GM12892 (cell line): ENCODE measurements around the gene TUBB4A. TPM values are rescaled to one million over a fixed set of nuclear protein-coding genes. Genes with fewer than 3 reads are reported as not detected.
"Not testable (repeated sequence)": the region's sequence is repeated elsewhere in the genome, so short reads cannot be mapped to it uniquely, and the experiment has no call there.

ENCODE experiments used
- DNase-seq: peaks from one replicate; pipeline ENCODE4 v3.0.0; 2011; ENCODE audit not compliant: insufficient read length
- FAIRE-seq: peaks from 2 replicates; lab custom pipeline; 2011; peaks lifted over from hg19 to GRCh38; lab: Jason Lieb, UNC
- POLR2A ChIP-seq: IDR thresholded peaks from 2 replicates; pipeline ENCODE4 v1.6.1; 2011; ENCODE audit warnings: low read depth, low read length, control low read depth
- POLR2AphosphoS5 ChIP-seq: IDR thresholded peaks from 2 replicates; pipeline ENCODE4 v1.6.1; 2011; ENCODE audit warnings: low read depth, low read length, control low read depth
- TAF1 ChIP-seq: IDR thresholded peaks from 2 replicates; pipeline ENCODE4 v1.6.1; 2011; ENCODE audit warnings: low read depth, mild to moderate bottlenecking, control low read depth, low read length, borderline replicate concordance
- polyA plus RNA-seq: library from polyadenylated mRNA; unstranded; fragments of >200 nt; gene quantifications from one replicate; pipeline ENCODE4 v1.2.1, GENCODE V29; 2012; ENCODE audit warnings: missing spikeins, inconsistent platforms; ENCODE audit not compliant: missing spikeins

TUBB4A gene
- polyA plus RNA-seq: 1.5 TPM

DNA sequence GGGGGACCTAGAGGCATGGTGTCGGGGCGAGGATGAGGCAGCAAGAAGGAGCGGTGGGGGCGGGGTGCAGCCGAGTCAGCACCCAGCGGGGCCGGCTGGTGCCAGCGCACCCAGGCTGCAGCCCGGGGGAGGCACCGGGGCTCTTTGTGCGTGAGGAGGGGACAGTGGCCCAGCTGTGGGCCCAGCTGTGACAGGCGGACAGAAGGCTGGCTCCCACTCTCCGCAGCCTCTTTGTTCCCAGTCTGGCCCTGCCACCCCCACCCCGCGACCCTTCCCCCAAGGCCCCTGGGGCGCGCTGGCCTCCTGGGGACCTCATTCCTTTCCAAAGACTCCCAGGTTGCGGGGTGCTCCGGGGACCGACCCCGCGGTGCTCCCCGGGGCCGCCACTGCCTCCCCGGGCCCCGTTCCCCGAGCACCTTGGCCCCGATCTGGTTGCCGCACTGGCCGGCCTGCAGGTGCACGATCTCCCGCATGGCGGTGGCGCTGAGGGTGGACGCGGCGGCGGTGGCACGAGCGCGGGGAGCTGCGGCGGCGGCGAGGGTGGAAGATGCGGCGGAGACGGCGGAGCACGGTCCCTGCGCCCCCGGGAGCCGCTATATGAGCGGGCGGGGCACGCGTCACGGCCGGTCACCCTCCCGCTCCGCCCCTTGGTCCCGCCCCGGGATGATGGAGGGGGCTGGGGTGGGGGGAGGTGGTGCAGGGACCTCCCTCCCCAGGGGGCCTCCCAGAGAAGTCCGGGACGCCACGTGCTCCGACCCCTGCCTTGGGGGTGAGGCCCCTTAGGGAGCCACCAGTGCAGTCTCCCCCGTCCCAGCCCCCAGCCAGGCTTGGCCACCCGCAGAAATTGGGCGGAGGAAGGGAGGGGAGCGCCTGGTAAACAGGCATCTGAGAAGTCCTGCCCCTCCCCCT, at the start of gene TUBB4A:
Gene TUBB4A, minus strand, starts transcription at position 570 of the 909 bp plus-strand sequence. Its CDS starts 97 bp downstream, at position 473.
- peak; percentile 85 for FAIRE-seq
- TF ChIP-seq POLR2AphosphoS5 (no peak), POLR2A (no peak; the same call in 1 of the 2 replicates)
- DNase-seq: peak; percentile 70

DNA sequence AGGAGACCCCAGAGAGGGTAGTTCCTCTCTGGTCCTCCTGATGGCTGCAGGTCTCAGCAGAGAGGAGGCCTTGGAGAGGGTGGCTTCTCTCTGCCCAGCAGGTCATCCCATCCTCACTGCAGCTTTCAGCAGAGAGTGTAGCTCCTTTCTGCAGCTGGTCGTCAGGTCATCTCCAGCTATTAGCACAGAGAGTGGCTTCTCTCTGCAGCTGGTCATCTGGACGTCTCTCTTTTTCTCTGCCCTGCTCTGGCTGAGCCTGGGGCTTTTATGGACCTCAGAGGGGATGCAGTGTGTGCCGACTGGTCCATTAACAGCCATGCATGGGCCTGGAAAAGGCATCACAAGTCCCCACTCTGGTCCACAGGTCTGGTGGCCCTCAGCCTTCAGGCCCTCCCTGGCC, 49.0 kb upstream of the TUBB4A start:
- TF ChIP-seq POLR2A (no peak), TAF1 (no peak), POLR2AphosphoS5 (no peak)
- FAIRE-seq: no peak
- no peak for DNase-seq

DNA sequence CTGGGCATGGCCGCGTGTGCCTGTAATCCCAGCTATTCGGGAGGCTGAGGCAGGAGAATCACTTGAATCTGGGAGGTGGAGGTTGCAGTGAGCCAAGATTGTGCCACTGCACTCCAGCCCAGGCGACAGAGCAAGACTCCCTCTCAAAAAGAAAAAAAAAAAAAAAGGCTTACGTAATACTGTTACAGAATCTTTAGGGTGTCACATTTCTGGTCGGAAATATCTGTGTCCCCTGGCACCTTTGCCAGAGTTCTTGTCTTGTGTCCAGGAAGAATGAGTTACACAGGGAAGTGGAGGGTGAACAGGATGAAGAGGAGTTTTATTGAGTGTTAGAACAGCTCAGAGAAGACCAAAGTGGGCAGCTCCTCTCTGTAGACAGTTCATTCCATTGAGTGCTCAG, 48.6 kb upstream of the TUBB4A start:
- DNase-seq, FAIRE-seq: not testable (repeated sequence)

DNA sequence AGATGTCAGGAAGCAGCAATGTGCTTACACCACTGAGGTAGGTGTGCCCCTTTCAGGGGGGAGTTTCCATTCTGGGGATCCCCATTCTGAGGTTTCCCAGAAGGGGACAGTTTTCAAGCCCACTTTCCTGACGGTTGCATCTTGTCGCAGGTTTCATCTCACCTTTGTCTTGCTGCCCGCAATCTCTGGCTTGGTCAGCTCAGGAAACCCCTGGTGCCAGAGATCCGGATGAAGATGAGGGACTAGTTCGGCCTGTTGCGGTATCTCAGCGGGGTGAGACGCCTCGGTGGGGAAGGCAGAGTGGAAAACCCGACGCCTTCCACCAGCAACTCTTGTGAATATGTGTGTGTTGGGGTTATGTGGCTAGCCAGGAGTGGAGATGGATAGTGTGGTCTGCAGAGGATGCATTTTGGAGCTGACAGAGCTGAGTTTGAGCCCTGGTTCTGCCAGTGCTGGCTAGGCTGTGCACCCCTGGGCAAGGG, 41.8 kb upstream of the TUBB4A start:
- DNase-seq (no peak), FAIRE-seq (peak; percentile 85)
- no peak for TF ChIP-seq POLR2AphosphoS5
- no peak for TF ChIP-seq TAF1
- no peak for TF ChIP-seq POLR2A

DNA sequence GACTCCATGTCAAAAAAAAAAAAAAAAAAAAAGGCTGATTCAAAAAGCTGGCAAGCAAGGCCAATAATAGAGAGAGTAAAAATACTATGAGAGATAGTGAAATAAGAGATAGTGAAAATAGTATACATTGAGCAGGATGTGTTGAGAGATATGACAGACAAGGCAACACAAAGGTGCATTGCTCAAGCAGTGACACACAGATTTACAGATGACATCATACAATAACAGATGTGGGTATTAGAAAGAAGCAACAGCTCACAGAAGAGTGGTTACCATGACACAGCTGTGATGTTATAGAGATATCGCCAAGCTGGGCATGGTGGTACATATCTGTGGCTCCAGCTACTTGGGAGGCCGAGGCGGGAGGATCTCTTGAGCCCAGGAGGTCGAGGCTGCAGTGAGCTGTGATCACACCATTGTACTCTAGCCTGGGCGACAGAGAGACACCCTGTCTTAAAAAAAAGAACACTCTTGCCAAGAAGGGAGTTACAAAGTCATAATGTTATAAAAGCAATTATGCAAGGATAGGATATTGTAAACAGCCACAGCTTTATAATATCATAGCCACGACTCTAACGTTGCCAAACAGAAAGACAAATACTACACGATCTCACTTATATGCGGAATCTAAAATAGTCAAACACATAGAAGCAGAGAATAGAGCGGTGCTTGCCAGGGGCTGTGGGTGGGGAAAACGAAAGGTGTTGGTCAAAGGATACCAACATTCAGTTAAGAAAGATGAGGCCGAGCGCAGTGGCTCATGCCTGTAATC, 39.0 kb upstream of the TUBB4A start:
- no peak for FAIRE-seq
- TF ChIP-seq TAF1 (no peak), POLR2A (no peak), POLR2AphosphoS5 (peak; percentile 41)

DNA sequence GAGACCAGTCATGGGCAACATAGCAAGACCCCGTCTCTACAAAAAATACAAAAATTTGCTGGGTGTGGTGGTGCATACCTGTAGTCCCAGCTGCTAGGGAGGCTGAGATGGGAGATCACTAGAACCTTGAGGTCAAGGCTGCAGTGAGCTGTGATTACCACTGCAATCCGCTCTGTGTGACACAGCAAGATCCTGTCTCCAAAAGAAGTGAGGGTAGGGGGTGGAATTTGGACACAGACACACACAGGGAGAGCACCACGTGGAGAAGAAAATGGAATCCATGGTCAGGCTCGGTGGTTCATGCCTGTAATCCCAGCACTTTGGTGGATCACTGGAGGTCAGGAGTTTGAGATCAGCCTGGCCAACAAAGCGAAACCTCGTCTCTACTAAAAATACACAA, 37.4 kb upstream of the TUBB4A start:
- FAIRE-seq (no peak), DNase-seq (no peak)
- peak; percentile 60 for TF ChIP-seq POLR2AphosphoS5
- no peak for TF ChIP-seq TAF1

More for the DNA sequence above, 39.0 kb upstream of the TUBB4A start:
- no peak for DNase-seq

DNA sequence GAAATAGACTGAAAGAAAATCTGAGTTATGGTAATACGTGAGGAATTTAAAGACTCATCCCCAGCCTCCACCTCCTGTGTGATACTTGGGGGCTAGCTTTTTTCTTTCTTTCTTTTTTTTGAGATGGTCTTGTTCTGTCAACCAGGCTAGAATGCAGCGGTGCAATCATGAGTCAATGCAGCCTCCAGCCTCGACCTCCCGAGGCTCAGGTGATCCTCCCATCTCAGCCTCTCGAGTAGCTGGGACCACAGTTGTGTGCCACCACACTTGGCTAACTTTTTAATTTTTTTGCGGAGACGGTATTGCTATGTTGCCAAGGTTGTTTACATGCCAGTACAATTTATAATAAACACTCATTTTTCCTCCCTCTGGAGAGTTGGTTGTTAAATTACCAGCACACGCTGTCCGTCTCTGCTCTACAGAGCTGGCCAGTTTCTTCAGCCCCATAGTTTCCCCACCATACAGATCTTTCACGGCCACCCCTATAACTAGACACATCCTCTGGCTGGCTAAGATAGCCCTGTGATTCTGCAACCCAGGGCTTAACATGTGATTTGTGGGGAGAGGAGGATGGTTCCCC, 33.5 kb upstream of the TUBB4A start:
- FAIRE-seq (no peak), DNase-seq (no peak)
- no peak for TF ChIP-seq POLR2AphosphoS5
- TF ChIP-seq POLR2A: no peak
- no peak for TF ChIP-seq TAF1

DNA sequence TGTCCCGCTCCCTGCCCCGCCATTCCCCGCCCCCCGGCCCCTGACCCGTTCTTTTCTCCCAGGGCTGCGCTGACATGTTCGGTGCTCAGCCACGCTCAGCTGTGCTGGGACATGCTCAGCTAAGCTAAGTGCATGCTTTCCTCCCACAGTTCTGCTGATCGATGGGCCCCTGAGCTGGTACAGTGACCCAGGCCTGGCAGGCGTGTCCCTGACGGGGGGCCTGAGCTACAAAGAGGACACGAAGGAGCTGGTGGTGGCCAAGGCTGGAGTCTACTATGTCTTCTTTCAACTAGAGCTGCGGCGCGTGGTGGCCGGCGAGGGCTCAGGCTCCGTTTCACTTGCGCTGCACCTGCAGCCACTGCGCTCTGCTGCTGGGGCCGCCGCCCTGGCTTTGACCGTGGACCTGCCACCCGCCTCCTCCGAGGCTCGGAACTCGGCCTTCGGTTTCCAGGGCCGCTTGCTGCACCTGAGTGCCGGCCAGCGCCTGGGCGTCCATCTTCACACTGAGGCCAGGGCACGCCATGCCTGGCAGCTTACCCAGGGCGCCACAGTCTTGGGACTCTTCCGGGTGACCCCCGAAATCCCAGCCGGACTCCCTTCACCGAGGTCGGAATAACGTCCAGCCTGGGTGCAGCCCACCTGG, 32.5 kb upstream of the TUBB4A start:
- FAIRE-seq (no peak), DNase-seq (no peak)
- TF ChIP-seq POLR2A (no peak), POLR2AphosphoS5 (no peak), TAF1 (no peak)

DNA sequence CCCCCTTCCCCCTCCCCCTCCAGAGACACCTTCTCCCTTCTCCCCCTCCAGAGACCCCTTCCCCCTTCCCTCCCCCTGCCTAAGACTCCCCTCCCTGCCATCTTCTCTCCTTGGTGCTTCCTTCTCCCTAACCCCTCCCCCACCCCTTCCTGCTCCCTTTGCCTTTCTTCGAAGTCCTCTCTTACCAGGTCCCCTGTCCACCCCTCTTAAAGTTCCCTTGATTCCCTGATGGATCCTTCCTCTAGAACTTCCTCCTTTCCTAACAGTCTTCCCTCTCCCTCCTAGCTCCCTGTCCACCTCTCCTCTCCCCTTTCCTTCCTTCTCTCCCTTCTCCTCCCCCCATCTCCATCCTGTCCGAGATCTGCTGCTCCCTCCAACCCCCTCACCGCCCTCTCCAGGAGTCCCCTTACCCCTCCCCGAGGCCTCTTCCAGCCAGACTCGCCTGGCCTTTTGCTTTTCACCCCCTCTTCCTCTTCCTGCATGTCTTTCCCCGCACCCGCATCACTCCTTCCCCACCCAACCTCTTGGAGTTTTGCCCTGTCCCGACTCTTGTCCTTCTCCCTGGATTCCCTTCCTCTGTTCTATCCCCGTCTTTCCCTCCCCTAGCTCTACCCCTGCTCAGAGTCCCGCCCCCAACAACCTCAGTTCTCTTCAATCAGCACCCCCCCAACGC, 31.8 kb upstream of the TUBB4A start:
- FAIRE-seq (no peak), DNase-seq (no peak)
- no peak for TF ChIP-seq POLR2A
- TF ChIP-seq TAF1: no peak
- TF ChIP-seq POLR2AphosphoS5: no peak

DNA sequence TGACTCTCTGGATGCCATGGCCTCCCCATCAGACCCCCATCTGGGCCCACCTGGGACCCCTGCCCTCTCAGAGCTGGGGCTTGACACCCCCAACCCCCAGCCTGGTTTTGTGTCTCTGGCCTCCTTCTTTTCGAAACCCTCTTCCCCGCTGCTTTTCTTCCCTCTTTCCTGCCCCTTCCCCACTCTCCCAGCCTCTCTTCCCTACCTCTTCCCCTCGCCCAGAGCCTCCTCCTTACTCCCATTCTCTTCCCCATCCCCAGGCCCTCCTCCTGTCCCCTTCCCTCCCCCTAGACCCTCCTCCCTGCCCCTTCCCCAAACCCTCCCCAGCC, 30.9 kb upstream of the TUBB4A start:
- DNase-seq (no peak), FAIRE-seq (no peak)
- TF ChIP-seq POLR2A (no peak), POLR2AphosphoS5 (no peak), TAF1 (no peak)
